ENCODE data around the gene ABITRAM.

DNA sequence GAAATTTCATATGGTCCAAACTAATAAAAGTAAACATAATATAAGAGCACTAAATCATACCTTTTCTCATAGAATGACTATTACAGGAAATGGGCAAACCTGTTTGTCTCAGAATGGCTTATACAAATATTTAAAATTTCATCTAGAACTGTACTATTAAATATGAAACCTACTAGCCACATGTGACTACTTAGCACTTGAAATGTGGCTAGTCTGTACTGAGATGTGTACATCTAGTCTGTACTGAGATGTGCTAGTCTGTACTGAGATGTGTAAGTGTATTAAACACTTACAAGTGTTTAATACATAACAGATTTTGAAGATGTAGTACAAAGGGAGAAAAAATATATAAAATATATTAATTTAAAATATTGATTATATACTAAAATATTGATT is 22.4 kb downstream of the ABITRAM start:
- TF ChIP-seq, protein P1, sequence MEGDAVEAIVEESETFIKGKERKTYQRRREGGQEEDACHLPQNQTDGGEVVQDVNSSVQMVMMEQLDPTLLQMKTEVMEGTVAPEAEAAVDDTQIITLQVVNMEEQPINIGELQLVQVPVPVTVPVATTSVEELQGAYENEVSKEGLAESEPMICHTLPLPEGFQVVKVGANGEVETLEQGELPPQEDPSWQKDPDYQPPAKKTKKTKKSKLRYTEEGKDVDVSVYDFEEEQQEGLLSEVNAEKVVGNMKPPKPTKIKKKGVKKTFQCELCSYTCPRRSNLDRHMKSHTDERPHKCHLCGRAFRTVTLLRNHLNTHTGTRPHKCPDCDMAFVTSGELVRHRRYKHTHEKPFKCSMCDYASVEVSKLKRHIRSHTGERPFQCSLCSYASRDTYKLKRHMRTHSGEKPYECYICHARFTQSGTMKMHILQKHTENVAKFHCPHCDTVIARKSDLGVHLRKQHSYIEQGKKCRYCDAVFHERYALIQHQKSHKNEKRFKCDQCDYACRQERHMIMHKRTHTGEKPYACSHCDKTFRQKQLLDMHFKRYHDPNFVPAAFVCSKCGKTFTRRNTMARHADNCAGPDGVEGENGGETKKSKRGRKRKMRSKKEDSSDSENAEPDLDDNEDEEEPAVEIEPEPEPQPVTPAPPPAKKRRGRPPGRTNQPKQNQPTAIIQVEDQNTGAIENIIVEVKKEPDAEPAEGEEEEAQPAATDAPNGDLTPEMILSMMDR (IDR thresholded peaks at IDR 0.05): no peak
- no peak for TF ChIP-seq EP300 (IDR thresholded peaks at IDR 0.05)
- no peak for TF ChIP-seq POLR2AphosphoS5 (IDR thresholded peaks at IDR 0.05)
- no peak for TF ChIP-seq POLR2A (IDR thresholded peaks at IDR 0.05)
